HEK293T (cell line): Measurements from ENCODE around the gene SMAD3.

Experiments used
- ARNT ChIP-seq: fragments of 450-650 bp; IDR thresholded peaks from 2 replicates; pipeline ENCODE4 v1.6.1; 2017; ENCODE audit warnings: mild to moderate bottlenecking
- BHLHE40 ChIP-seq: fragments of 450-650 bp; IDR thresholded peaks from 2 replicates; pipeline ENCODE4 v1.6.1; 2016; ENCODE audit warnings: mild to moderate bottlenecking, moderate library complexity, borderline replicate concordance
- FOXA1 ChIP-seq: fragments of 450-650 bp; IDR thresholded peaks from 2 replicates; pipeline ENCODE4 v1.6.1; 2016; ENCODE audit warnings: mild to moderate bottlenecking
- HDGF ChIP-seq: fragments of 450-650 bp; IDR thresholded peaks from 2 replicates; pipeline ENCODE4 v1.6.1; 2017; ENCODE audit warnings: antibody characterized with exemption, borderline replicate concordance
- SP1 ChIP-seq: fragments of 450-650 bp; IDR thresholded peaks from 2 replicates; pipeline ENCODE4 v1.6.1; 2017
- TF ChIP-seq, protein P1 (sequence below): fragments of 450-650 bp; IDR thresholded peaks from 2 replicates; pipeline ENCODE4 v1.6.1; 2016

- TF ChIP-seq SP1 (no peak), HDGF (no peak), ARNT (no peak), BHLHE40 (no peak), FOXA1 (no peak)
- TF ChIP-seq, protein P1, sequence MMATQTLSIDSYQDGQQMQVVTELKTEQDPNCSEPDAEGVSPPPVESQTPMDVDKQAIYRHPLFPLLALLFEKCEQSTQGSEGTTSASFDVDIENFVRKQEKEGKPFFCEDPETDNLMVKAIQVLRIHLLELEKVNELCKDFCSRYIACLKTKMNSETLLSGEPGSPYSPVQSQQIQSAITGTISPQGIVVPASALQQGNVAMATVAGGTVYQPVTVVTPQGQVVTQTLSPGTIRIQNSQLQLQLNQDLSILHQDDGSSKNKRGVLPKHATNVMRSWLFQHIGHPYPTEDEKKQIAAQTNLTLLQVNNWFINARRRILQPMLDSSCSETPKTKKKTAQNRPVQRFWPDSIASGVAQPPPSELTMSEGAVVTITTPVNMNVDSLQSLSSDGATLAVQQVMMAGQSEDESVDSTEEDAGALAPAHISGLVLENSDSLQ = no peak
These were observed 119.6 kb downstream of the SMAD3 start for GRCh38 chr15:67185051-67185450.
